ENCODE results near the gene SLCO2B1.

The SLCO2B1 gene

DNA sequence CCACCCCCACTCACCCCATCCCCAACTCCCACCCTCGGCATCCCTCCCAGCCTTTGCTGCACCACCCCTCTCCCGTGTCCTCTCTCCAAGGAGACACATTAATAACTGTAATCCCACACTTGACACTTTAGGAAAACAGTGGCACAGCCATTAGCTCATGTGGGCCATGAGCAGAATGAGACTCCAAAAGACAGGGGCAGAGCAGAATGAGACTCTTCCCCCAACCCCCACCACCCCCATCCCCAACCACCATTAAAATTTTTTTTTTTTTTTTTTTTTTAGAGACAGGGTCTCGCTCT lies 6.2 kb upstream of the SLCO2B1 start:
- no peak for DNase-seq (ENCODE audit: low read depth in 1 of 2, low spot score in 1 of 2)

DNA sequence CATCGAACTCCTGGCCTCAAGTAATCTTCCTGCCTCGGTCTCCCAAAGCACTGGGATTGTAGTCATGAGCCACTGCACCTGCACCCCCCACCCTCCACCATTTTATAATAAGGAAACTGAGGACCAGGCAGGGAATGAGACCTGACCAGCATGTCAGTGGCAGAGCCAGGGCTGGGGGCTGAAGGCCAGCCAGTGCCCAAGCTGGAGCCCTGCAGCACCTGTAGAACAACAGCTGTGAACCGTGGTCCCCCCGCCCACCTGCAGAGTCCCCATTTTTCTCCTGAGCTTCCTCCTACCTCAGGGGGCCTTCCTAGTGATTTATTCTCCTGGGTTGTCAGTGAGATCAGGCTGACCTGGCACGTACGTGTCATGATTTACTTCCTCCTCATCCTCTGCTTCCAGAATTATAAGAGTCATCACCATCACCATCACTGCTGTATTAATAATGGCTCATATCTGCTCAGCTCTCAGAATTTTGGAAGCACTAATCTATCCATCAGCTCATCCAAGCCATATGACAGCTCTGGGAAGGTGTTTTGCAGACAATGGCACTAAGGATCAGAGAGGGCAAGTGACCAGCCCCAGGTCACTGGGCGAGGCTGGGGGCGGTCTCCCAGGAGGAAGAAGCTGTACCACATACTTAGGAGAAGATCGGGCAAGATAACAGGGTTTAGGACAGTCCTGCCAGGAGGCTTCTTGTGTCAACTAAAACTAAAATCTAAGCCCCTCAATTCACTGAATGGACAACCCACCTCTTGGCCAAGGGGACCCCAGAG lies 5.5 kb upstream of the SLCO2B1 start:
- no peak for DNase-seq (ENCODE audit: low read depth in 1 of 2, low spot score in 1 of 2)

DNA sequence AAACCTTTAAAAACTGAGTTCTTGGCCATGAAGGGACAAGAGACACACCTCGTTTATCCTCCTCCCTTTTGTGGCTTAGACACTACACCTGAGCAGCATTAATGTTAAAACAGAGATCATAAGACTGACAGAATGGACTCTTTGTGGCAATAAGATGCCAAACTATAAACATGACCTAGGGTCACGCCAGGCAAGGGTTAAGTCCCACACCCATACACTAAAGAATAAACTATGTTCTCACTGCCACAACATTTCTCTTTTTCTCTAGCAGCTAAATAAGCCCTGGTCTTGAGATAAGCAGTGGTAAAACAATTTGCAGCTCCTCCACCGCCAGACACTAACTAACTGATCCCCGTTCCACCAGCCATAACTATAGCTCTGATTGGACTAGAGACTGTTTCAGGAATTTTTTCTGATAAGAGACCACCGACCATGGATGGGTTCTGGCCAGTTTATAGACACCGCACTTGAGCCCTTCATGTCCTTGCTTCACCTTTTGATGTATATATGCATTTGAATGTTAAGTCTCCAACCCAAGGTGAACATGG lies 4.9 kb upstream of the SLCO2B1 start:
- no peak for DNase-seq (ENCODE audit: low read depth in 1 of 2, low spot score in 1 of 2)

DNA sequence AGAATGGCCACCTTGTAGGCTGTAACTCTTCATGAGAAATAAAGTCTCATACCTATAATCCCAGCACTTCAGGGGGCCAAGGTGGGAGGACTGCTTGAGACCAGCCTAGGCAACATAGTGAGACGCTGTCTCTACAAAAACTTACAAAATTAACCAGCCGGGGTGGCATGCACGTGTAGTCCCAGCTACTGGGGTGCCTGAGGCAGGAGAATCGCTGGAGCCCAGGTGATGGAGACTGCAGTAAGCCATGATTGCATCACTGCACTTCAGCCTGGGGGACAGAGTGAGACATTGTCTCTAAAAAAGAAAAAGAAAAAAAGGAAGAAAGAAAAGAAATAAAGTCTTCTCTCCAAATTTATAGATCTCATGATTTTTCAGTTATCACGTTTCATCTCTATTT lies 4.2 kb upstream of the SLCO2B1 start:
- DNase-seq (ENCODE audit: low read depth in 1 of 2, low spot score in 1 of 2) = no peak

DNA sequence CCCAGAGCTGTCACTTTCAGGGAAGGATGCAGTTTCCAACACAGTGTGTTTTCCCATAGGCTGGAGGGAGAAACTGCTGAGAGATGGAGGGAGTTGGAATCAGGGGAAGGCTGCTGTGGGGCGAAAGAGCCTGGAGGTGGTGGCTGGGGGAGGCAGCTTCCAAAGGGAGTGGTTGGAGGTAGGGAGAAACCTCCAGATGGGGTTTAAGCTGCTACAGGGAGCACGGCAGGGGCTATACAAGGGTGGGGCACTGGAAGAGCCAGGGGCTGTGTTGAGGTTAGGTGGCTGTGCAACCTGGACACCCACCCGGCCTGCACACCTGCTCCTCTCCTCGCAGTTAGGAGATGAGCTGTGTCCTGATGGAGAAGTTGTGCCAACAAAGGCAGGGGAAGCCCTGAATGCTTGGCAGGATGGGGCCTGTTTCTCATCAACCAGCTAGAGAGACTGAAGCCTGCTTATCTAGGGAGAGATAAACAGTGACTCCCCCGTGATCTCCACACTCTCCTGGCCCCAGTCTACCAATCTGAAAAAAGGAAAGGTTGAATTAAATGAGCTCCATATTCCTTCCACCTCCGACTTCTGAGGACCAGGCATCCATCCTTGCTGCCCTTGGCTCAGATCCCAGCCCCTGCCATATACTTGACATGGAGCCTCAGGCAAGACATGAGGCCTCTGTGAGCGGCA lies 3.6 kb upstream of the SLCO2B1 start:
- DNase-seq (ENCODE audit: low read depth in 1 of 2, low spot score in 1 of 2) = no peak

DNA sequence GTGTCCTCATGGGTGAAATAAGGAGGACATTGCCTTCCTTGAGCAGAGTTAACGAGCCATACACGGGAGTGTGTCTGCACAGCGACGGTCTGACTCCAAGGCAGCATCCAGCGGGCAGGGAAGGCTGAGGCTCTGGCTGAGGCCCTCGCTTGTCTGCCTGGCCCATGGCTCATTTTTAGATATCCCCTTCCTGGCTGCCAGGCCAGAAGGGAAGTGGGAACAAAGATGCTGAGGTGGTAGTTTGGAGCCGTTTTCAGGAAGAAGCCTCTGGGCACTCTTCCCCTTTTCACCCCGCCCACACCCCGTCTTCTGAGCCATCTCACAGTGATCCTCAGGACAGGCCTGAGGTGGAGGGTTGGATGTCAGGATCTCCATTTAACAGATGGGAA lies 3.0 kb upstream of the SLCO2B1 start:
- DNase-seq (ENCODE audit: low read depth in 1 of 2, low spot score in 1 of 2) = no peak

DNA sequence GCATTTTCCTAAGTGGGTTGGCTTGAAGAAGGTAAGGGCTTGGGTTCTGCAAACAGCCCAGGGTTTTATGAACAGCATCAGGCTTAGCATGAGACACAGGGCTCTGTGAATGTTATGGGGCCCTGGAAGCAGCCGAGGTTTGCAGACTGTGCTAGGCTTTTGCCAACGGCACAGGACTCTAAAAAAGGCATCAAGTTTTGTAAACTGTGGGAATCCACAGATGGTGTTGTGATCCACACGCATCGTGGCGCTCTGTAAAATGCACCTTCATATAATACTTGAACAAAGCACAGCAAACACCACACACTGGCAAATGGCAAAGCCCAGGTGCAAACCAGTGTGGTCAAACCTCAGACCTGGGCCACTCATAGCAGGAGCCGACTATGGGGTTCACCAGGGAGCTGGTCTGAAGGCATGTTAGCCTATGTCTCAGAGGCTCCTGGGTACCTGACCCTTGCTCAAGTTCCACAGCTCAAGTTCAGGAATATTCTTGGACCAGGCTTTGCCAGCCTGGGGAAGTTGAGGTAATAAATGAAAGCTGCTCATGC lies 2.4 kb upstream of the SLCO2B1 start:
- no peak for DNase-seq (ENCODE audit: low read depth in 1 of 2, low spot score in 1 of 2)

DNA sequence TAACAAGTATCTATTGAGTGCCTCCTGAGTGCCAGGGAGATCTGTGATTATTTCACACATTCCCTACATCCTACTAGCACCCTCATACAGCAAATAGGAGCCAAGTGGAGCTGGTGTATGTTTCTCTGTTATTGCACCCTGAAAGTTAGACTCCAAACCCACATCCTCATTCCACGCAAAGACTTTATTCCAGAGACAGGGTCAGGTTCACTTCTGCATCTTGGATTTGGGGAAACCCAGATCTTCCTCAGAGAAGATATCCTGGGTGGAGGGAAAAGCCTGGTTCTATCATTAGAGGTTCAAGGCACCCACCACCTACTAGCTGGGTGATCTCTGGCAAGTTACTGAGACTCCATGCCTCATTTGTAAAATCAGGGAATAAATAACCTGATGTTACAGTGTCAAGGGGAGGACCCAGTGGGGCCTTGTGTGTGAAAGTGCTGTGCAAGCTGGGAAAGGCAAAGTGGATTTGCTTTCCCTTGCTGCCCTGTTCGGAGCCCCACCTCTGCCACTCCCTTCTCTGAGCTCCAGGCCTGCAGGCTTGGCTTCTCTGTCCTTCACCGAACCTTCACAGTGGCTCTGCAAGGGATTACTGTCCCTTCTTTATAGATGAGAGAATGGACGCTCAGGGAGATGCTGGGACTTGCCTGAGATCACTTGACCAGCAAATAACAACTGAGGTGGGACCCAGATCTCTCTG lies 991 bp upstream of the SLCO2B1 start:
- no peak for DNase-seq (ENCODE audit: low read depth in 1 of 2, low spot score in 1 of 2)

DNA sequence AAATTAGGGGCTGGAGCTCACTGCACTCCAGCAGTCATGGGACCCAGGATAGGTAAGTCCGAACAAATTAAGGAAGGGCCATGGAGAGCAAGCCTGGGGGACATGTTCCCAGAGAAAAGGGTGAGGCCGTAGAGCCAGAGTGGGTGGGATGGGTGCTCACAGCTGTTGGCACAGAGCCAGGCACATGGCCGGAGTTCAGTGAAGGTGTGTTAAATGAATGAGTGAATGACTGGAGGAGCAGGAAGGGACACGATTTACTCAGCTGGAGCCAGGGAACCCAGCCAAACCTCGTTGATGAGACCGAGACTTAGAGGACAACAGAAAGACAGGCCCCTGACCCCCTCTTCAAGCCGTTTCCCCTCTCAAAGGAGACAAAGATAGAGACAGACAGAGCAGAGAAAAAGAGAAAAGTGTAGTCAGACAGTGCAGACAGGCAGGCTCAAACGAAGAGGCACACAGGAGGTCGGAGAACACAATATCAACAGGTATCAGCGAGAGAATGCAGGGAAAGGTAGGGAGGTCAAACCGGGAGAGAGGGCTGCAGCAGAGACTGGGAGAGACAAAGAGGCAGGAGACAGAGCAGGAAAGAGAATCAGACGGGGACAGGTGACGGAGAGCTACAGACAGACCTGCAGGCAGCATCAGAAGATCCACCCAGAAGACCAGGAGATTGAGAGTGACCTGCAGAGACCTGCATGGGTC lies 590 bp downstream of the SLCO2B1 start:
- no peak for DNase-seq (ENCODE audit: low read depth in 1 of 2, low spot score in 1 of 2)

DNA sequence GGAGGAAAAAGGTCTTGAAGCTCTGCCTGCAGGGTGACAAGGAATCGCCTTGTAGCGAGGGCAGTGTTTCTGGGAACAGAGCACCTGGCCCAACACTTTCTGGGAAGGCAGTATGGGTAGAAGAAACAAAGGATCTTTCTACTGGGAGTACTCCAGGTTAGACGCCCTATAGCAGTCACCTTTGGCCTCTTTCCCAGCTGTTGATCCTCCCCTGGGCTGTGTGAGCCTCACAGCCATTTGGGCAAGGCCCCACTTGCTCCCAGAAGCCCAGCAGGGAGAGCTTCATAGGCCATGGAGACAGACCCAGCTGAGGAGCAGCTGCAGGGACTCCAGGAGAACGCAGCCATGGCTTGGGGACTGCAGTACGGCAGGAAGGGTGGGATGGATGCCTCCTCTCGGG lies 1.2 kb downstream of the SLCO2B1 start:
- DNase-seq (ENCODE audit: low read depth in 1 of 2, low spot score in 1 of 2) = no peak

DNA sequence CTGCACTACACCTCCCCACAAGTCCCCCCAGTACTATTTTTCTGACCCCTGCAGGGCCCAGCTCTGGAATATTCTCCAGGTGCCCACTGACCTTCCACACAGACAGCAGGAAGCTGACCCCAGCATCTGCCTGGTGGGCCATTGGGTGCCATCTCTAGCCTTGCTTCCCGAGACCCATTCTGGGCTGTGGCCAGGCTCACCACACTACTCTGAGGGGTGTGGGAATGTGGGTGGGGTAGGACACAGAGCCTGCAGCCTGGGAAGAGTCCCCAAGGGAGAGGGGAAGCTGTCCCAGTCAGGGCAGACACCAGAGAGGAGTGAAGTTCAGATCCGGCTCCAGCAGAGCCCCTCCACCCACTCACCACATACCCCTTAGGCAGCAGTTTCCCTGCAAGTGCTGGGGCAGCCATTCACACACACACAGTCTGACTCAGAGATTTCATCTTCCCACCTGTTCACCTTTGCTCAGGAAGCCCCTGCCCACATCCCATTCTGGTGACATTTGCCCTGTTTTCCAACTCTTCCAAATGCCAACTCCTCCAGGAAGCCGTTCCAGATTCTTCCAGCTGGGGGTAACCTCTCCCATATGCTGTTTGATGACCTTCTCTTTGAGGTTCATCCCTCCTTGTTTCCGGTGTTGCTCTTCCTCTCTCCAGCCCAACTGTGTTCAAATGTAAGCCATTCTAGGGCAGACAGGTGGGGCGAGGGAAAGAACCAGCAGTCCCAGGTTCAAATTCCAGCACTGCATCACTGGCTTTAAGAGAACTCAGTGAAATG lies 1.9 kb downstream of the SLCO2B1 start:
- no peak for DNase-seq (ENCODE audit: low read depth in 1 of 2, low spot score in 1 of 2)

DNA sequence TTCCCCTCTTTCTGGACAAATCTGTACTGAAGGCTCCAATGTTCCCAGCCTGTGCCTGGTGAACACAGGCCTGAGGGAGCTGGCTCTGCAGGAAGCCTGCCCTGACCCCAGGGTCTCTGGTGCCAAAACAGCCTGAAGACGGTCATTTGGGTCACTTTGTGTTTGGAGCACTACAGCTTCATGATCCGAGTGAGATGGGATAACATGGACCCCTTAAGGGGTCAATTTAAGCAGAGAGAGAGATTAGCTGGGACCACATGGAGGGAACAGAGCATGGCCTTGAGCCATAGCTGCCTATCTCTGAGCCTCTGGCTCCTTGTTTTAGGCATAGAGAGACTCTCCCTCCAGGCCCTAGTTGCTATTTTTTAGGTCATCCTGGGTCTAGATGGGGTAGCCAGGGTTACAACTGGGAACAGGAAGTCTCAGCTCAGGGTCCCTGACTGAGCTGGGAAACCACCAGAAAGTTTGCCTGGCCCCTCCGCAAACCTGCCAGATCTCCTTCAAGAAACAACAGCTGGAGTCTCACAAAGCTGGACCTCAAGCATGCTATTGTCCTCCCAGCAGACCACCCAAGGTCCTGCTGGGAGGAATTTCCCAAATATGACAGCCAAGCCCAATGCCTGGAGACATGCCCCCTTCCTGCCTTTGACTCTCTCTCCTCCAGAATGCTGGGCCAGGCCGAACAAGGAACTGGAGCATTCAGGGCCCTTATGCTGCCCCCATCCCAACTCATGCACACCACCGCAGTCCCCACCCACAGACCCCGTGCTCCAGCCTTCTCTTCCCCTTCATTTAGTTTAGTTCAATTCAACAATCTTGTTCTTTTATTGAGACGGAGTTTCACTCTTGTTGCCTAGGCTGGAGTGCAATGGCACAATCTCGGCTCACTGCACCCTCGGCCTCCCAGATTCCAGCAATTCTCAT lies 4.0 kb downstream of the SLCO2B1 start:
- no peak for DNase-seq (ENCODE audit: low read depth in 1 of 2, low spot score in 1 of 2)

DNA sequence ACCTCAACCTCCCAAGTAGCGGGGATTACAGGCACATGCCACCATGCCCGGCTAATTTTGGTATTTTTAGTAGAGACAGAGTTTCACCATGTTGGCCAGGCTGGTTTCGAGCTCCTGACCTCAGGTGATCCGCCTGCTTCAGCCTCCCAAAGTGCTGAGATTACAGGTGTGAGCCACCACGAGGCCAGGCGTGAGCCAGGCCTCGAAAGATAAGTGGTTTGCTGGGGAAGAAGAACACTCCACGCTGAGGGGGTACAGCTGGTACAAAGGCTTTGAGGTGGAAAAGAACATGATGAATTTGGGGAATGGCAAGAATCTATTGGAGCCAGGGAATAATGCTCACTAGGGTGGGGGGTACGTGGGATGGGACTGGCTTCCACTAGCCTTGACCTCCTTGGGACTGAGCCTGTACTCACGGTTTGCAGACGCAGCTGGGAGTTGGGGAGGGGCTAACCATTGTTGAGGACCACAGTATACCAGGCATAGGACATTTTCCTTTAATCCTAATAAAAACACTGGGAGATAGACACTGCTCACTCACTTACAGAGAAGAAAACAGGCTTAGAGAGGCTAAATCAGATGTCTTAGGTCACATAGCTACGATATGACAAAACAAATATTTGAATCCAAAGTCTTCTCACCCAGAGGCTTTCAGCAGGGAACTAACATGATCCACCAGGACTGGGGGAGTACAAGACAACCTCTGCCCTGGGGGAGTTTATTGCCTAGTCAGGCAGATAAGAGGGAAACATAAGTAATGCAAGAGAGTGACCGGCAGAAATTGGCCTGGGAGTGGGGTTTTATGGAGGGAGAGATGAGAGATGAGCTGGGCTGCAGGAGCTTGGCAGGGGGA lies 4.9 kb downstream of the SLCO2B1 start:
- no peak for DNase-seq (ENCODE audit: low read depth in 1 of 2, low spot score in 1 of 2)

DNA sequence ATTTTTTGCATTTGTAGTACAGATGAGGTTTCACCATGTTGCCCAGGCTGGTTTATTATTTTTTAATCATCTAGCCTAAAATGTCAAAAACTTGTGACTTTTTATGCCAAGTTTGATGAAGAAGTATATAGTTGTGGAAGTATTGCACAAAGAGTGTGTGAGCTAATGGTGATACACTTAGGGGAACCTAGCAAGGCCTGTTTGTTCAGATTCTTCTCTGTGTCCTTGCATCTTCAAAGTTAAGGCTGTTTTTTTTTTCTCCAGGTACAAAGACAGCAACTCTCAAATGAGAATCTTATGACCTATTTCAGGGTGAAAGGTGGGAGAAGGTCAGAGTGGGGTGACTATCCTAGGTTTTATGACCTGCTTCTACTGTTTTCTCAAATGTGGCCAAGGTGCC lies 7.3 kb downstream of the SLCO2B1 start:
- DNase-seq (ENCODE audit: low read depth in 1 of 2, low spot score in 1 of 2) = no peak

DNA sequence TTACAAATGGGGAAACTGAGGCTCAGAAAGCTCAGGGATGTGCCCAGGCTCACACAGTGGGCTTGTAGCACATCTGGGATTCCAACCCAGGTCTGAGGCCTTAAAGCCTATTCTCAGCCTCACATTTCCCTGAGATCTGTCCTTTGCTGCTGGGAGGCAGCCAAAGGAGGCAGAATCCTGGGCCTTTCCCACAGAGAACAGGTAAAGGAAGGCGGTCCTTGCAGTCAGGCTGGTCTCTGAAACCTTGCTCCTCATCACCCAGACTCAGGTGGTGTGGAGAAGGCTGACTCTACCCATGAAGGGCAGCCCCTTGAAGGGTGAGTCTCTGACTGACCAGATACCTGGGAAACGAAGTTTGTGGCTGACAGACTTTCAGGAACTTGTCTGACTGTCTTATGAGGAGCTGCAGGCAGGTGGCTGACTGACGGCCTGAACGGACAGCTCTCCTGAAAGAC lies 7.8 kb downstream of the SLCO2B1 start:
- DNase-seq (ENCODE audit: low read depth in 1 of 2, low spot score in 1 of 2) = no peak

DNA sequence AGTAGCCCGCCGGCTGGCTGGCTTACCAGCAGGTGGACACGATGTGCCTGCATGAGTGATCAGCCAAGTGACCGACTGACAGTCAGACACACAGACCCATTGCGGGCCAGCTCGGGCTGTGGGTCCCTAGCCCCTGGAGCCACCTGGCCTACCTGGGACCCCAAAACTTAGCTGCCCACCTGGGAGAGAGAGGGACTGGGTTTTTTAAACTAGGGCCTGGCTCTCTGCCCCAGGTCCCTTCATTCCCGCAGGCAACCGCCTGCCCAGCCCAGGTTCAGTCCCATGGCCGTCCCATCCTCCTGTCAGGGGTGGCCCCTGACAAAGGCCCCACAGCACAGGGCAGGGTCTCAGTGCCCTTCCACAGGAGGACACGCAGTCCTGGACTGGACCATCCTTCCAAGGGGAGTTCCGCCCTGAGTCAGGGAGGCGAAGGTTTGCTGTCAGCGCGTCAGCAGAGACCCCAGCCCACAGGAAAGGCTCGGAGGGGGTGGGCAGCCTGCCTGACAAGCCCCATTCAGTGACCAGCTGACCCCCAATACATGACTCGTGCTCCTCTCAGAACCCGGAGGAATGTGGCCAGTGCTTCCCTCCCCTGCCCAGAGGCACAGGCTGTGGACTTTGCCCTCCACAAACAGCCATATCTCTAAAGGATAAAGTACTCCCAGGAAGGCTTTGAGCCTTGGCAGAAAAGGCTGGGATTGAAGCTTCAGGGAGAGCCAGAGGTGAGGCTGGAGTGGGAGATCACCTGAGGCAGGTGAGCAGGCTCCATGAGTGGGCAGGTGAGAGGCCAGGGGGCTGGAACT lies 8.4 kb downstream of the SLCO2B1 start:
- no peak for DNase-seq (ENCODE audit: low read depth in 1 of 2, low spot score in 1 of 2)

DNA sequence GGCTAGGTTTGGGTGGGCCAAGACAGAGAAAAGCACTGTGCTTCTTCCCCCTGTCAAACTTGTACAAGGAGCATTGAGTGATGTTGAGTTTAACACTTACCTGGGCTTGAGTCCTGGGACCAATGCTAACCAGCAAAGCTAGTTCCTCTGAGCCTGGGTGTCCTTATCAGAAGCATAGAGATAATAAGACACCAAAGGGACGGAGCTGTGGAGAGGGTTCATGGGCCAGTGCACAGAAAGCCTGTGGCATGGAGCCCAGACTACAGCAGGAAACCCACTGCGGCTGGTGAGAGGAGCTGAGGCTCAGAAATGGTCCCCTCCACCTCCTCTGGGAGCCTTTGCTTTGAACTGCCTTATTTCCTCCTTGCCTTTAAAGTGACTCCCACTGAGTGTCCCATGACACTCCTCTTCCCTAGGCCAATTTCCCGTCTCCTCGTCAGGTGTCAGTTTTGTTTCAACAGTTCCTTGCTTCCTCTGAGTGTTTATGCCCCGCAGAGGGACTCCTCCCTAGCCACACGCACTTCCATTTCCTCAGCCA lies 9.4 kb downstream of the SLCO2B1 start:
- no peak for DNase-seq (ENCODE audit: low read depth in 1 of 2, low spot score in 1 of 2)

All from stimulated activated CD4-positive, alpha-beta T cell treated with anti-CD3 and anti-CD28 coated beads, Interleukin-15, amount 100 ng/mL, for 1 hour (primary cell).